Neural crest cell (in vitro differentiated cells): ENCODE results near the gene MECR. TPM values are rescaled to one million over a fixed set of nuclear protein-coding genes. Genes with fewer than 3 reads are reported as not detected.
A peak's percentile ranks its signal among the peaks of the same experiment; 100 is the strongest.

Experiments used
- DNase-seq: peaks from one replicate; pipeline ENCODE4 v3.0.0; 2021; ENCODE audit warnings: low read depth, mixed read lengths, low spot score
- H3K27ac Mint-ChIP-seq: one replicate; pipeline ENCODE4 v1.8.0; 2021; ENCODE audit warnings: mild to moderate bottlenecking, mixed read lengths; ENCODE audit not compliant: unreplicated experiment
- H3K27me3 Mint-ChIP-seq: 2 replicates; pipeline ENCODE4 v1.8.0; 2021; ENCODE audit warnings: low read depth, mild to moderate bottlenecking, mixed read lengths
- H3K36me3 Mint-ChIP-seq: 2 replicates; pipeline ENCODE4 v1.8.0; 2021; ENCODE audit warnings: low read depth, mild to moderate bottlenecking, mixed read lengths
- H3K4me1 Mint-ChIP-seq: 2 replicates; pipeline ENCODE4 v1.8.0; 2021; ENCODE audit warnings: mixed read lengths
- H3K4me3 Mint-ChIP-seq: one replicate; pipeline ENCODE4 v1.8.0; 2021; ENCODE audit warnings: mild to moderate bottlenecking, mixed read lengths
- H3K9me3 Mint-ChIP-seq: 2 replicates; pipeline ENCODE4 v1.8.0; 2021; ENCODE audit warnings: mixed read lengths
- CTCF ChIP-seq: fragments of 200-600 bp; sonication (generic); conservative IDR thresholded peaks from 2 replicates; pipeline ENCODE4 v1.5.0; 2021; ENCODE audit warnings: antibody characterized with exemption, mild to moderate bottlenecking
- total RNA-seq: library from RNA; stranded (reverse); gene quantifications from 2 replicates; pipeline ENCODE4 v1.2.1, GENCODE V29; 2021

Gene MECR
- total RNA-seq, 1 donor from 2014 or later: 24.6 TPM

DNA sequence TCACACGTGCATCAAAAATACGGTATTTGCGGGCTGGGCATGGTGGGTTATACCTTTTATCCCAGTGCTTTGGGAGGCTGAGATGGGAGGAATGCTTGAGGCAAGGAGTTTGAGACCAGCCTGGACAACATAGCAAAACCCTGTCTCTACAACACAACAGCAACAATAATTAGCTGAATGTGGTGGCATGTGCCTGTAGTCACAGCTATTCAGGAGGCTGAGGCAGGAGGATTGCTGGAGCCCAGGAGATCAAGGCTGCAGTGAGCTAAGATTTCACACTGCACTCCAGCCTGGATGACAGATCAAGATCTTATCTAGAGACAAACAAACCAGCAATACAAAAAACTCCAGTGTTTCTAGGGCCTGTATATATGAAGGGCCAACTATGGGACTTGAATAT lies 36.2 kb upstream of the MECR start:
- DNase-seq: no peak
- no peak overlapping the region for H3K27ac Mint-ChIP-seq
- peaks cover 10% of the 10 kb centered on the region for H3K4me1 Mint-ChIP-seq
- no peak for TF ChIP-seq CTCF
- H3K9me3 Mint-ChIP-seq: no peaks in the 10 kb centered on the region
- peaks cover 30% of the 10 kb centered on the region for H3K27me3 Mint-ChIP-seq
- no peaks in the 10 kb centered on the region for H3K36me3 Mint-ChIP-seq
- H3K4me3 Mint-ChIP-seq: no peak overlapping the region

DNA sequence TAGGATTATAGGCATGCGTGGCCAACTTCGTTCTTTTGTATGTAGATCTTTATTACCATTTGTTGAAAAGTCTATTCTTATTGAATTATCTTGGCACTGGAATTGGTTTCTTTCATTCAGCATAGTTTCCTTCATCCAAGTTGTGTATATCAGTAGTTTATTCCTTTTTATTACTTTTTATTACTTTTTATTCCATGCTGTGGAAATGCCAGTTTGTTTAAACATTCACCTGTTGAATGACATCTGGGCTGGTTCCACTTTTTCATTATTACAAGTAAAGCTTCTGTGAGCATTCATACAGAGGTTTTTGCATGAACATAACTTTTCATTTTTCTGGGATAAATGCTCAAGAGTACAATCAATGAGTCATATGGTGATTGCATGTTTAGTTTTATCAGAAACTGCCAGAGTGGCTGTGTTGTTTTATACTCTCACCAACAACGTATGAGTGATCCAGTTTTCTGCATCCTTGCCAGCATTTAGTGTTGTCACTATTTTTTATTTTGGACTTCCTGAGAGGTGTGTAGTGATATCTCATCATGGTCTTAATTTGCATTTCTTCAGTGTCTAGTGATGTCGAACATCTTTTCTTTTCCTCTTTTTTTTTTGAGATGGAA lies 34.1 kb upstream of the MECR start:
- TF ChIP-seq CTCF: no peak
- H3K27me3 Mint-ChIP-seq: peaks cover 44% of the 10 kb centered on the region
- H3K36me3 Mint-ChIP-seq: no peaks in the 10 kb centered on the region
- no peaks in the 10 kb centered on the region for H3K4me1 Mint-ChIP-seq
- no peak overlapping the region for H3K4me3 Mint-ChIP-seq
- H3K9me3 Mint-ChIP-seq: no peaks in the 10 kb centered on the region
- DNase-seq: no peak
- no peak overlapping the region for H3K27ac Mint-ChIP-seq

- DNase-seq: no peak
- Mint-ChIP-seq H3K27me3 (peaks cover 54% of the 10 kb centered on the region), H3K4me1 (peaks cover 20% of the 10 kb centered on the region), H3K9me3 (no peaks in the 10 kb centered on the region), H3K27ac (no peak overlapping the region), H3K4me3 (no peak overlapping the region), H3K36me3 (no peaks in the 10 kb centered on the region)
- no peak for TF ChIP-seq CTCF
Observed at GRCh38 chr1:29260531-29260930, 29.8 kb upstream of the MECR start.

DNA sequence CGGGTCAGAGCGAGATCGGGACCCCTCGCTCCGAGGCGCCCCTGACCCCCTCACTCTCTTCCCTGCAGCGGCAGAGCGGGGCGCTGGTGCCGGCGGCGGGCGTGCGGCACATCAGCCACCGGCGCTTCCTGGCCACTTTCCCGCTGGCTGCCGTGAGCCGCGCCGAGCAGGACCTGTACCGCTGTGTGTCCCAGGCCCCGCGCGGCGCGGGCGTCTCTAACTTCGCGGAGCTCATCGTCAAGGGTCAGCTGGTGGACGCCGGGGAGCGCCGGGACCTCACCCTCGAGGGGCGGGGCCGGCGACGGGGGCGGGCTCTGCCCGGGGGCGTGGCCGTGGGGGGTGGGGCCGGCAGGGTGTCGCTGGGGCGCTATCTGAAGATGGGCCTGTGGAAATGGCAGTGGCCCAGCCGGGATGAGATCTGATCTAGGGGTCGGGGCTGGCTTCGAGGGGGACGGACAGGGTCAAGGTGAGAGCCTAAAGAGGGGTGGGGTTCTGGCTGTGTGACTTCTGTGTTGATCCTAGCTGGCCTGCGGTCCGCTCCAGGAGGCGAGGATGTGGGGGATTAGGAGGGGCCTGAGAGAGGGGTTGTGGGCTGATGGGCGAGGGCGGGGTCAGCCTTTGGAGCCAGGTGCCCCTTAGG lies 29.2 kb upstream of the MECR start:
- no peaks in the 10 kb centered on the region for H3K9me3 Mint-ChIP-seq
- no peak overlapping the region for H3K27ac Mint-ChIP-seq
- peak; percentile 30 for DNase-seq
- peaks cover 20% of the 10 kb centered on the region for H3K4me1 Mint-ChIP-seq
- peaks cover 54% of the 10 kb centered on the region for H3K27me3 Mint-ChIP-seq
- peak overlapping the region; percentile 64 for H3K4me3 Mint-ChIP-seq
- H3K36me3 Mint-ChIP-seq: no peaks in the 10 kb centered on the region
- TF ChIP-seq CTCF: no peak

- Mint-ChIP-seq H3K4me3 (peak overlapping the region; percentile 41), H3K27ac (no peak overlapping the region), H3K9me3 (no peaks in the 10 kb centered on the region)
Observed at GRCh38 chr1:29258976-29259801, 28.5 kb upstream of the MECR start.

More at GRCh38 chr1:29258976-29259801, 28.5 kb upstream of the MECR start:
- H3K4me1 Mint-ChIP-seq: peaks cover 20% of the 10 kb centered on the region
- TF ChIP-seq CTCF: peak; percentile 25
- peaks cover 54% of the 10 kb centered on the region for H3K27me3 Mint-ChIP-seq
- no peak for DNase-seq
- no peaks in the 10 kb centered on the region for H3K36me3 Mint-ChIP-seq
